Astrocyte (in vitro differentiated cells and primary cell): Measurements from ENCODE around the gene OR14A16. TPM values are rescaled to one million over a fixed set of nuclear protein-coding genes. Genes with fewer than 3 reads are reported as not detected.

Experiments
- DNase-seq: peaks from one replicate; pipeline ENCODE4 v3.0.0-alpha.2; 2010; ENCODE audit warnings: low read depth
- FAIRE-seq: peaks from 2 replicates; lab custom pipeline; 2011; peaks lifted over from hg19 to GRCh38; lab: Jason Lieb, UNC
- H2AFZ ChIP-seq: 2 replicates; pipeline ENCODE4 v1.6.0; 2012; ENCODE audit warnings: low read depth, low read length, inconsistent platforms
- H3K27ac ChIP-seq: 2 replicates; pipeline ENCODE4 v1.5.1; 2011; ENCODE audit warnings: low read depth, low read length, inconsistent platforms
- H3K27me3 ChIP-seq: 2 replicates; pipeline ENCODE4 v1.6.0; 2011; ENCODE audit warnings: low read length, inconsistent platforms; ENCODE audit not compliant: insufficient read depth
- H3K36me3 ChIP-seq: 2 replicates; pipeline ENCODE4 v1.5.1; 2011; ENCODE audit warnings: low read length, inconsistent platforms; ENCODE audit not compliant: insufficient read depth
- H3K4me1 ChIP-seq: 2 replicates; pipeline ENCODE4 v1.5.1; 2011; ENCODE audit warnings: low read length, inconsistent platforms; ENCODE audit not compliant: insufficient read depth
- H3K4me2 ChIP-seq: 2 replicates; pipeline ENCODE4 v1.6.0; 2012; ENCODE audit warnings: low read length, inconsistent platforms
- H3K4me3 ChIP-seq: 2 replicates; pipeline ENCODE4 v1.5.1; 2011; ENCODE audit warnings: low read depth, mild to moderate bottlenecking, low read length, inconsistent platforms; ENCODE audit not compliant: insufficient read depth
- H3K79me2 ChIP-seq: 2 replicates; pipeline ENCODE4 v1.6.0; 2012; ENCODE audit warnings: mild to moderate bottlenecking, low read length, inconsistent platforms; ENCODE audit not compliant: insufficient read depth
- H3K9ac ChIP-seq: 2 replicates; pipeline ENCODE4 v1.6.0; 2012; ENCODE audit warnings: mild to moderate bottlenecking, low read length, inconsistent platforms
- H3K9me3 ChIP-seq: 2 replicates; pipeline ENCODE4 v1.5.1; 2012; ENCODE audit warnings: low read depth, mild to moderate bottlenecking, low read length, inconsistent platforms; ENCODE audit not compliant: insufficient read depth
- H4K20me1 ChIP-seq: 2 replicates; pipeline ENCODE4 v1.6.0; 2012; ENCODE audit warnings: low read length, inconsistent platforms; ENCODE audit not compliant: insufficient read depth
- H3K27ac Mint-ChIP-seq: one replicate; pipeline ENCODE4 v1.8.0; 2021; ENCODE audit warnings: mild to moderate bottlenecking, mixed read lengths; ENCODE audit not compliant: unreplicated experiment
- H3K27me3 Mint-ChIP-seq: one replicate; pipeline ENCODE4 v1.8.0; 2021; ENCODE audit warnings: low read depth, mixed read lengths; ENCODE audit not compliant: unreplicated experiment
- H3K36me3 Mint-ChIP-seq: one replicate; pipeline ENCODE4 v1.8.0; 2021; ENCODE audit warnings: low read depth, mixed read lengths; ENCODE audit not compliant: unreplicated experiment
- H3K4me1 Mint-ChIP-seq: one replicate; pipeline ENCODE4 v1.8.0; 2021; ENCODE audit warnings: low read depth, mixed read lengths; ENCODE audit not compliant: unreplicated experiment
- H3K4me3 Mint-ChIP-seq: one replicate; pipeline ENCODE4 v1.8.0; 2021; ENCODE audit warnings: mild to moderate bottlenecking, moderate library complexity, mixed read lengths; ENCODE audit not compliant: unreplicated experiment
- H3K9me3 Mint-ChIP-seq: one replicate; pipeline ENCODE4 v1.8.0; 2021; ENCODE audit warnings: mild to moderate bottlenecking, mixed read lengths; ENCODE audit not compliant: unreplicated experiment
- CTCF ChIP-seq: IDR thresholded peaks from 2 replicates; pipeline ENCODE4 v1.5.1; 2011; ENCODE audit warnings: low read depth, mild to moderate bottlenecking, inconsistent platforms, low read length, moderate library complexity; ENCODE audit not compliant: insufficient read depth
- EZH2 ChIP-seq: IDR thresholded peaks from 2 replicates; pipeline ENCODE4 v1.6.1; 2012; ENCODE audit warnings: mild to moderate bottlenecking, low read length, inconsistent platforms; ENCODE audit not compliant: insufficient read depth
- total RNA-seq: library from RNA; stranded (reverse); gene quantifications from 2 replicates; pipeline ENCODE4 v1.2.1, GENCODE V29; 2021

Gene OR14A16
- total RNA-seq, 1 donor from 2014 or later = not detected

- Histone ChIP-seq H3K27me3 (no peaks in the 10 kb centered on the region), H3K4me2 (no peak within 1 kb of the TSS), H3K9ac (no peak within 1 kb of the TSS), H3K36me3 (no peaks in the 10 kb centered on the region), H3K4me1 (no peaks in the 10 kb centered on the region), H3K27ac (no peak within 1 kb of the TSS), H4K20me1 (no peaks in the 10 kb centered on the region), H3K4me3 (no peak within 1 kb of the TSS), H3K9me3 (peaks cover 2% of the 10 kb centered on the region), H3K79me2 (no peaks in the 10 kb centered on the region), H2AFZ (no peak within 1 kb of the TSS)
- H3K4me1 Mint-ChIP-seq = no peaks in the 10 kb centered on the region
- DNase-seq = no peak
- H3K9me3 Mint-ChIP-seq = peaks cover 1% of the 10 kb centered on the region
- H3K4me3 Mint-ChIP-seq = no peak within 1 kb of the TSS
- H3K36me3 Mint-ChIP-seq = no peaks in the 10 kb centered on the region
- H3K27ac Mint-ChIP-seq = no peak within 1 kb of the TSS
- no peak for FAIRE-seq
- TF ChIP-seq EZH2 (no peak), CTCF (no peak)
- peaks cover 2% of the 10 kb centered on the region for H3K27me3 Mint-ChIP-seq
Measured at GRCh38 chr1:247841796-247842195, 17.9 kb upstream of the OR14A16 start, which contains the start of gene OR11L1. Gene OR11L1 (minus strand): TSS chr1:247841896. CDS start chr1:247841896, 0 bp downstream.

- peaks cover 2% of the 10 kb centered on the region for H3K27me3 Mint-ChIP-seq
- no peak overlapping the region for H3K9ac ChIP-seq
- no peak overlapping the region for H3K4me2 ChIP-seq
- no peak for DNase-seq
- H3K27me3 ChIP-seq = no peaks in the 10 kb centered on the region
- H3K36me3 ChIP-seq = no peaks in the 10 kb centered on the region
- no peak for FAIRE-seq
- H3K4me3 Mint-ChIP-seq = no peak overlapping the region
- H3K4me1 Mint-ChIP-seq = no peaks in the 10 kb centered on the region
- no peaks in the 10 kb centered on the region for H3K4me1 ChIP-seq
- H3K9me3 ChIP-seq = peaks cover 2% of the 10 kb centered on the region
- no peak overlapping the region for H3K4me3 ChIP-seq
- no peak overlapping the region for H2AFZ ChIP-seq
- H3K27ac ChIP-seq = no peak overlapping the region
- TF ChIP-seq CTCF = no peak
- no peak for TF ChIP-seq EZH2
- H3K9me3 Mint-ChIP-seq = peaks cover 1% of the 10 kb centered on the region
- no peaks in the 10 kb centered on the region for H3K36me3 Mint-ChIP-seq
- H4K20me1 ChIP-seq = no peaks in the 10 kb centered on the region
- H3K79me2 ChIP-seq = no peaks in the 10 kb centered on the region
- H3K27ac Mint-ChIP-seq = no peak overlapping the region
Measured at GRCh38 chr1:247840818-247841217, 16.9 kb upstream of the OR14A16 start.

- Mint-ChIP-seq H3K4me1 (no peaks in the 10 kb centered on the region), H3K4me3 (no peak overlapping the region), H3K9me3 (peaks cover 7% of the 10 kb centered on the region), H3K27ac (no peak overlapping the region), H3K36me3 (no peaks in the 10 kb centered on the region), H3K27me3 (no peaks in the 10 kb centered on the region)
- H3K4me3 ChIP-seq = no peak overlapping the region
- TF ChIP-seq CTCF (no peak), EZH2 (no peak)
- H3K9me3 ChIP-seq = peaks cover 3% of the 10 kb centered on the region
- no peak overlapping the region for H3K27ac ChIP-seq
- H2AFZ ChIP-seq = no peak overlapping the region
- FAIRE-seq (no peak), DNase-seq (no peak)
- H3K79me2 ChIP-seq = no peaks in the 10 kb centered on the region
- H3K27me3 ChIP-seq = no peaks in the 10 kb centered on the region
- H3K4me2 ChIP-seq = no peak overlapping the region
- no peaks in the 10 kb centered on the region for H4K20me1 ChIP-seq
- H3K36me3 ChIP-seq = no peaks in the 10 kb centered on the region
- H3K4me1 ChIP-seq = no peaks in the 10 kb centered on the region
- H3K9ac ChIP-seq = no peak overlapping the region
Measured at GRCh38 chr1:247833601-247834000, 9.7 kb upstream of the OR14A16 start.
